Testis (tissue), 3 donors: ENCODE results near the gene SPEF2. TPM values are rescaled to one million over a fixed set of nuclear protein-coding genes. Genes with fewer than 3 reads are reported as not detected.

Experiments
- DNase-seq: peaks from one replicate; pipeline ENCODE4 v3.0.0-alpha.2; 2019
- H3K27ac ChIP-seq, 2 donors: fragments of 200-600 bp; sonication (generic); one replicate each; pipeline ENCODE4 v1.5.1; 2019
- H3K27me3 ChIP-seq: fragments of 200-600 bp; sonication (generic); one replicate; pipeline ENCODE4 v1.5.1; 2019
- H3K36me3 ChIP-seq: fragments of 200-600 bp; sonication (generic); one replicate; pipeline ENCODE4 v1.5.1; 2017; ENCODE audit warnings: low read depth; ENCODE audit errors: missing control alignments
- H3K4me1 ChIP-seq: fragments of 200-600 bp; sonication (generic); one replicate; pipeline ENCODE4 v1.5.1; 2019
- H3K4me3 ChIP-seq, 2 donors: fragments of 200-600 bp; sonication (generic); one replicate each; pipeline ENCODE4 v1.5.1; 2017 to 2019
- H3K9me3 ChIP-seq: fragments of 200-600 bp; sonication (generic); one replicate; pipeline ENCODE4 v1.5.1; 2017
- POLR2A ChIP-seq: fragments of 450-650 bp; IDR thresholded peaks from one replicate; pipeline ENCODE4 v1.6.1; 2017; ENCODE audit warnings: antibody characterized with exemption, mild to moderate bottlenecking, moderate library complexity
- WGBS, 2 donors: methylation state at CpG; one replicate each; pipeline ENCODE4 v1.1.5; 2018; 5-methylcytosine and 5-hydroxymethylcytosine counted together
- intact Hi-C: fragments of 100-400 bp; cut with DNase I; formaldehyde crosslinking; loops from one replicate; pipeline ENCODE4 v1.15.1; 2023; ENCODE audit warnings: low total_unique reads
- polyA plus RNA-seq: library from polyadenylated mRNA; stranded (reverse); fragments of 350-450 nt; fragmentation: Illumina TruSeq; extraction: RNeasy Lipid Tissue Mini Kit (QIAGEN cat#74804); gene quantifications from one replicate; pipeline ENCODE4 v1.2.3, GENCODE V29; 2014; ENCODE audit warnings: low read depth, low replicate concordance; ENCODE audit not compliant: insufficient read depth
- total RNA-seq, 2 donors: library from RNA; depleted of rRNA; stranded (reverse); fragments of >200 nt; gene quantifications; one replicate each; pipeline ENCODE4 v1.2.3, GENCODE V29; 2016
- TF ChIP-seq, protein P1 (sequence below), 3 experiments: fragments of 450-650 bp in 2 of 3; fragments of 200-600 bp in 1 of 3; sonication (generic) in 1 of 3; IDR thresholded peaks; one replicate each; pipeline ENCODE4 v1.5.1; 2016 to 2019; ENCODE audit warnings: antibody characterized with exemption in 3 of 3, mild to moderate bottlenecking in 2 of 3, moderate library complexity in 1 of 3

Gene SPEF2
- total and polyA plus RNA-seq, 3 donors from 2014 or later, result 15.9 to 22.7 (median 17.8) TPM

GRCh38 chr5:35598707-35599370 lies 18.8 kb upstream of the SPEF2 start:
- no peaks in the 10 kb centered on the region for H3K9me3 ChIP-seq
- H3K27me3 ChIP-seq, result no peaks in the 10 kb centered on the region
- intact Hi-C loops, result no loop called here
- H3K4me1 ChIP-seq, result no peaks in the 10 kb centered on the region
- no peaks in the 10 kb centered on the region for H3K36me3 ChIP-seq
- H3K27ac ChIP-seq, result no peak overlapping the region
- TF ChIP-seq, protein P1, sequence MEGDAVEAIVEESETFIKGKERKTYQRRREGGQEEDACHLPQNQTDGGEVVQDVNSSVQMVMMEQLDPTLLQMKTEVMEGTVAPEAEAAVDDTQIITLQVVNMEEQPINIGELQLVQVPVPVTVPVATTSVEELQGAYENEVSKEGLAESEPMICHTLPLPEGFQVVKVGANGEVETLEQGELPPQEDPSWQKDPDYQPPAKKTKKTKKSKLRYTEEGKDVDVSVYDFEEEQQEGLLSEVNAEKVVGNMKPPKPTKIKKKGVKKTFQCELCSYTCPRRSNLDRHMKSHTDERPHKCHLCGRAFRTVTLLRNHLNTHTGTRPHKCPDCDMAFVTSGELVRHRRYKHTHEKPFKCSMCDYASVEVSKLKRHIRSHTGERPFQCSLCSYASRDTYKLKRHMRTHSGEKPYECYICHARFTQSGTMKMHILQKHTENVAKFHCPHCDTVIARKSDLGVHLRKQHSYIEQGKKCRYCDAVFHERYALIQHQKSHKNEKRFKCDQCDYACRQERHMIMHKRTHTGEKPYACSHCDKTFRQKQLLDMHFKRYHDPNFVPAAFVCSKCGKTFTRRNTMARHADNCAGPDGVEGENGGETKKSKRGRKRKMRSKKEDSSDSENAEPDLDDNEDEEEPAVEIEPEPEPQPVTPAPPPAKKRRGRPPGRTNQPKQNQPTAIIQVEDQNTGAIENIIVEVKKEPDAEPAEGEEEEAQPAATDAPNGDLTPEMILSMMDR (IDR thresholded peaks at IDR 0.05), result no peak
- no peak for TF ChIP-seq POLR2A
- WGBS, 2 donors, result 83 to 94% methylated on average over 2 of the region's 2 CpGs
- no peak for DNase-seq
- no peak overlapping the region for H3K4me3 ChIP-seq

GRCh38 chr5:35600591-35600990 lies 17.1 kb upstream of the SPEF2 start:
- Histone ChIP-seq H3K9me3 (no peaks in the 10 kb centered on the region), H3K36me3 (no peaks in the 10 kb centered on the region), H3K27ac (no peak overlapping the region), H3K4me3 (no peak overlapping the region), H3K4me1 (no peaks in the 10 kb centered on the region), H3K27me3 (no peaks in the 10 kb centered on the region)
- TF ChIP-seq, protein P1 (IDR thresholded peaks at IDR 0.05), result no peak
- no peak for TF ChIP-seq POLR2A
- intact Hi-C loops, result no loop called here
- no peak for DNase-seq

DNA sequence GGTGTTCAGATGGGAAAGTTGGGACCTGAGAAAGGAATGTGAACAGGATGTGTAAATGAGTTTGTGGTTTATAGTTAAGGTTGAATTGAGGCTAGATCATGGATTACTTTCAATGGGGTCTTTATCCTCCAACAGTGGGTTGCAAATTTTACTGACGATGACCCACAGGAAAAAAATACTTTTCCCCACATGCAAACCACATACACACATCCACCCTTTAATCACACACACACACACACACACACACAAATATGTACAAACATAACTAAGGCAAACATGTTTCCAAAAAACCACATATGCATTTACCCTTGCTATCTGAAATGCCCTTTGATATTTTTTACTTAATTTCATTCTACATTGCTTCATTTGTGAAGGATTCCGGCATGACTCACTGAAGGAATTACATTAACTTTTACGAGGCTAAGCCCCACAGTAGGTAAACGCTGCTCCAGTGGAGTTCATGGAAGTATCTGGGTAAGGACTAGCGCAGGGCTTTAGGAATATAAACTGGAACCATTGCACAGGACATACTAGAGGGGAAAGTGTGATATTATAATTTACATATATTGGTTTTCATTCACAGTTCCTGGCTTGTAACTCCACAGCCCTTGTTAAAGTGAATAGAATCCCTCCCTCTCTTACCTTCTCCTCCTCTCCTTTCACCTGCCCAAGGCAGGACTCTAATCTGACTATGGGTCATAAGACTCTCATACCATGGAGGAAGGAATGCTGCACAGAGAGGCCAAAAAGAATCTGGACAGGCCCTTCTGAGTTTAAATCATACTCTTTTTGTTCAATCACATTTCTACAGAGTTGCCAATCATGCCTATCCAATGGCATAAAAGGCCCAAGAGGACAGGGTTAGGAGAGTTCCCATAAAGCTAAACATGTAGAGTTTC lies 8.5 kb upstream of the SPEF2 start:
- Histone ChIP-seq H3K4me1 (no peaks in the 10 kb centered on the region), H3K27ac (no peak overlapping the region), H3K9me3 (no peaks in the 10 kb centered on the region), H3K36me3 (no peaks in the 10 kb centered on the region), H3K4me3 (no peak overlapping the region), H3K27me3 (no peaks in the 10 kb centered on the region)
- no peak for DNase-seq
- WGBS, 2 donors, result 86 to 91% methylated on average over 5 of the region's 5 CpGs
- intact Hi-C loops, result no loop called here
- TF ChIP-seq, protein P1 (IDR thresholded peaks at IDR 0.05), result no peak
- no peak for TF ChIP-seq POLR2A

GRCh38 chr5:35617060-35617434 lies 616 bp upstream of the SPEF2 start:
- no peak overlapping the region for H3K27ac ChIP-seq
- H3K9me3 ChIP-seq, result no peaks in the 10 kb centered on the region
- H3K4me1 ChIP-seq, result no peaks in the 10 kb centered on the region
- H3K27me3 ChIP-seq, result no peaks in the 10 kb centered on the region
- 25 to 39% methylated on average over 3 of the region's 3 CpGs for WGBS, 2 donors
- peak overlapping the region; percentile 59 to 90 for H3K4me3 ChIP-seq
- TF ChIP-seq, protein P1 (IDR thresholded peaks at IDR 0.05), result no peak
- TF ChIP-seq POLR2A, result no peak
- DNase-seq, result no peak
- H3K36me3 ChIP-seq, result no peaks in the 10 kb centered on the region
- intact Hi-C loops, result loop anchor here (10.0 kb wide), 1 partner anchor 308 kb away; no protein-coding TSS in a partner anchor
